Skeletal muscle satellite cell (primary cell): ENCODE measurements around the gene KIAA1671.

ENCODE experiments used
- H3K27me3 ChIP-seq: 2 replicates; pipeline ENCODE4 v1.7.0; 2013; ENCODE audit warnings: low read length; ENCODE audit not compliant: control insufficient read depth, insufficient read depth
- H3K36me3 ChIP-seq: 2 replicates; pipeline ENCODE4 v1.7.0; 2013; ENCODE audit warnings: mild to moderate bottlenecking, control low read depth, low read length; ENCODE audit not compliant: insufficient read depth
- H3K4me1 ChIP-seq: 2 replicates; pipeline ENCODE4 v1.7.0; 2013; ENCODE audit warnings: low read length; ENCODE audit not compliant: control insufficient read depth, insufficient read depth
- H3K4me2 ChIP-seq: 2 replicates; pipeline ENCODE4 v1.7.0; 2013; ENCODE audit warnings: mild to moderate bottlenecking, low read length
- H3K4me3 ChIP-seq: 2 replicates; pipeline ENCODE4 v1.7.0; 2013; ENCODE audit warnings: low read length
- H3K9ac ChIP-seq: 2 replicates; pipeline ENCODE4 v1.7.0; 2013; ENCODE audit warnings: mild to moderate bottlenecking, low read depth, low read length, moderate library complexity
- H3K9me3 ChIP-seq: replicated peaks from 2 replicates; pipeline ENCODE4 v1.7.0; 2013; ENCODE audit warnings: mild to moderate bottlenecking, control low read depth, low read length

The KIAA1671 gene

GRCh38 chr22:25153961-25154666 lies 201.6 kb downstream of the KIAA1671 start:
- H3K4me1 ChIP-seq = peaks cover 13% of the 10 kb centered on the region
- H3K9ac ChIP-seq = no peak overlapping the region
- H3K27me3 ChIP-seq = no peaks in the 10 kb centered on the region
- no peaks in the 10 kb centered on the region for H3K9me3 ChIP-seq
- no peaks in the 10 kb centered on the region for H3K36me3 ChIP-seq
- H3K4me3 ChIP-seq = no peak overlapping the region
- H3K4me2 ChIP-seq = no peak overlapping the region

- Histone ChIP-seq H3K9ac (no peak overlapping the region), H3K9me3 (no peaks in the 10 kb centered on the region), H3K36me3 (no peaks in the 10 kb centered on the region), H3K4me3 (no peak overlapping the region), H3K4me2 (no peak overlapping the region), H3K4me1 (peaks cover 13% of the 10 kb centered on the region), H3K27me3 (no peaks in the 10 kb centered on the region)
Measured at GRCh38 chr22:25154667-25154999, 202.1 kb downstream of the KIAA1671 start.

- Histone ChIP-seq H3K4me3 (no peak overlapping the region), H3K9me3 (no peaks in the 10 kb centered on the region), H3K9ac (no peak overlapping the region), H3K27me3 (no peaks in the 10 kb centered on the region), H3K4me1 (peaks cover 13% of the 10 kb centered on the region), H3K4me2 (no peak overlapping the region), H3K36me3 (no peaks in the 10 kb centered on the region)
Measured at GRCh38 chr22:25156736-25157135, 204.2 kb downstream of the KIAA1671 start.

GRCh38 chr22:25159028-25159427 lies 206.5 kb downstream of the KIAA1671 start:
- peaks cover 11% of the 10 kb centered on the region for H3K4me1 ChIP-seq
- H3K36me3 ChIP-seq = no peaks in the 10 kb centered on the region
- no peak overlapping the region for H3K4me3 ChIP-seq
- H3K9ac ChIP-seq = no peak overlapping the region
- no peaks in the 10 kb centered on the region for H3K9me3 ChIP-seq
- H3K27me3 ChIP-seq = no peaks in the 10 kb centered on the region
- H3K4me2 ChIP-seq = no peak overlapping the region

GRCh38 chr22:25160120-25160996 lies 207.8 kb downstream of the KIAA1671 start:
- no peak overlapping the region for H3K4me2 ChIP-seq
- H3K9me3 ChIP-seq = no peaks in the 10 kb centered on the region
- peaks cover 3% of the 10 kb centered on the region for H3K27me3 ChIP-seq
- no peak overlapping the region for H3K4me3 ChIP-seq
- no peak overlapping the region for H3K9ac ChIP-seq
- no peaks in the 10 kb centered on the region for H3K36me3 ChIP-seq
- H3K4me1 ChIP-seq = peaks cover 3% of the 10 kb centered on the region

- Histone ChIP-seq H3K36me3 (no peaks in the 10 kb centered on the region), H3K4me1 (peaks cover 3% of the 10 kb centered on the region), H3K4me2 (no peak overlapping the region), H3K9ac (no peak overlapping the region), H3K9me3 (no peaks in the 10 kb centered on the region), H3K27me3 (peaks cover 3% of the 10 kb centered on the region), H3K4me3 (no peak overlapping the region)
Measured at GRCh38 chr22:25161017-25161915, 208.8 kb downstream of the KIAA1671 start.

GRCh38 chr22:25161916-25162530 lies 209.5 kb downstream of the KIAA1671 start:
- peaks cover 3% of the 10 kb centered on the region for H3K27me3 ChIP-seq
- no peak overlapping the region for H3K4me2 ChIP-seq
- H3K36me3 ChIP-seq = no peaks in the 10 kb centered on the region
- H3K4me1 ChIP-seq = peaks cover 3% of the 10 kb centered on the region
- no peak overlapping the region for H3K9ac ChIP-seq
- no peaks in the 10 kb centered on the region for H3K9me3 ChIP-seq
- H3K4me3 ChIP-seq = no peak overlapping the region

- H3K36me3 ChIP-seq = no peaks in the 10 kb centered on the region
- H3K9ac ChIP-seq = no peak overlapping the region
- peaks cover 3% of the 10 kb centered on the region for H3K4me1 ChIP-seq
- no peaks in the 10 kb centered on the region for H3K9me3 ChIP-seq
- H3K4me2 ChIP-seq = no peak overlapping the region
- H3K27me3 ChIP-seq = peaks cover 3% of the 10 kb centered on the region
- no peak overlapping the region for H3K4me3 ChIP-seq
Measured at GRCh38 chr22:25162561-25162960, 210.0 kb downstream of the KIAA1671 start.

GRCh38 chr22:25165785-25166184 lies 213.3 kb downstream of the KIAA1671 start:
- no peaks in the 10 kb centered on the region for H3K9me3 ChIP-seq
- H3K36me3 ChIP-seq = no peaks in the 10 kb centered on the region
- H3K27me3 ChIP-seq = peaks cover 3% of the 10 kb centered on the region
- H3K9ac ChIP-seq = no peak overlapping the region
- no peak overlapping the region for H3K4me2 ChIP-seq
- no peaks in the 10 kb centered on the region for H3K4me1 ChIP-seq
- H3K4me3 ChIP-seq = no peak overlapping the region

GRCh38 chr22:25166266-25167040 lies 213.9 kb downstream of the KIAA1671 start:
- no peaks in the 10 kb centered on the region for H3K36me3 ChIP-seq
- no peak overlapping the region for H3K9ac ChIP-seq
- no peaks in the 10 kb centered on the region for H3K4me1 ChIP-seq
- peaks cover 3% of the 10 kb centered on the region for H3K27me3 ChIP-seq
- no peaks in the 10 kb centered on the region for H3K9me3 ChIP-seq
- H3K4me2 ChIP-seq = no peak overlapping the region
- H3K4me3 ChIP-seq = no peak overlapping the region
